ENCODE results near the gene MMRN2.
"Not testable (repeated sequence)": the region's sequence is repeated elsewhere in the genome, so short reads cannot be mapped to it uniquely, and the experiment has no call there.

MMRN2 gene

DNA sequence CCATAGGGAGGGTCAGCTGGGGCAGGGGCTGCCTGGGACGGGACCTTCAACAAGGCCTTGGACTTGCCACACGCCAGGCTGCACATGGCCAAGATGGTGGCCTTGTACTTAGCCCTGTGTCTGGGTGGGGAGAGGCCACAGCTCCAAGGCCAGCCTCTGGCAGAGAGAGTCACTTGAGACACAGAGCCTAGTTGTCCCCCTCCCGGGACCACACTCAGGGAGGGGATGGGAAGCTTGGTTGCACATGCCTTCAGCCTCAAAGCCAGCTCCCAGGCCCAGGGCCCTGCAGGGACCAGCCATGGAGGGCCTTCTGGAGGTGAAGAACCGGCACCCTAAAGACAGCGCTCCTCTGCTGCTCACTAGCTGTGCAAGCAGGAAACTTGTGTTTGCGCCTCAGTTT, 16.7 kb downstream of the MMRN2 start:
- no peak for DNase-seq

DNA sequence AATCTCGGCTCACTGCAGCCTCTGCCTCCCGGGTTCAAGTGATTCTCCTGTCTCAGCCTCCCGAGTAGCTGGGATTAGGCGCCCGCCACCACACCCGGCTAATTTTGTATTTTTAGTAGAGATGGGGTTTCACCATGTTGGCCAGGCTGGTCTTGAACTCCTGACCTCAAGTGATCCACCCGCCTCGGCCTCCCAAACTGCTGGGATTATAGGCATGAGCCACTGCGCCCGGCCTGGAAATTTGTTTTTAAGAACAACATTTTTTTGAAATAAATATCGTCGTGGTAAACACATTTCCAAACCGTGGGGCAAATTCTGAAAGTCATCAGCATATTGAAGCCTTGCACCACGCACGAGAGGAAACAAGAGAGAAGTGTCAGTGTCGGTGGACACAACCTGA, 17.3 kb downstream of the MMRN2 start:
- not testable (repeated sequence) for DNase-seq

GRCh38 chr10:86938260-86938659, 19.2 kb downstream of the MMRN2 start:
- no peak for DNase-seq

GRCh38 chr10:86937502-86938154, 19.8 kb downstream of the MMRN2 start:
- DNase-seq, result no peak

DNA sequence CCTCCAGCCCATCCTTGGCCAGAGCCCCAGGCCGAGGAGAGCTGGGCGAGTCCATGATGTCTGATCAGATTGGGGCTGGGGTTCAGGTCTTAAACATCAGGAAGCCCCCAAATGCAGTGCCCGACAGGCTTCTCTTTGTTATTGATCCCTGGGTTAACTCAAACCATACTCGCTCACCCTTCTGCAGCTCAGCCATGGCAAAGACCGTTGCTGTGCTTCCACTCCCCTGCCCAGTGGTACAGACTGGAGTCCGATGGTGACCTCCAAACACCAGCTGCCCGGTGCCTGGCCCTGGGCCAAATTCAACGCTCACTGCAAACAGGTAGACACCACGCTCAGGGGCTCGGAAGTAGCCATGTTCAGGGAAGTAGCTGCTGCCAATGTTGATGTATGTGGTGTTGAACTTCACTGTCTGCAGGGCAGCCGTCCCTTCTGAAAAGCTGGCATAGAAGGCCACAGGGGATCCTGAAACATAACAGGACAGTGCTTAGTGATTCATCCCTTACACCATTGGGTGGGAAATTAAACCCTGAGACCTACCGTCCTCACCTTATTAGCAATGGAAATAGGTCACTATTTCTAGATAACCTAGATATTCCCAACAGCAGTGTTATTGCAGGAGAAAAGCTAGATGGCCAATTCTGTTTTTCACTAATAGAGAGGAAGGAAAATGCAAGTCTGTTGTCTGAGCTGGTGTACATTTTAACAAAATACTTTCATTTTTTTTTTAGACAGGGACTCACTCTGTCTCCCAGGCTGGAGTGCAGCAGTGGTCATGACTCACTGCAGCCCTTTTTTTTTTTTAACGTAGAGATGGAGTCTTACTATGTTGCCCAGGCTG, 20.5 kb downstream of the MMRN2 start:
- no peak for DNase-seq

DNA sequence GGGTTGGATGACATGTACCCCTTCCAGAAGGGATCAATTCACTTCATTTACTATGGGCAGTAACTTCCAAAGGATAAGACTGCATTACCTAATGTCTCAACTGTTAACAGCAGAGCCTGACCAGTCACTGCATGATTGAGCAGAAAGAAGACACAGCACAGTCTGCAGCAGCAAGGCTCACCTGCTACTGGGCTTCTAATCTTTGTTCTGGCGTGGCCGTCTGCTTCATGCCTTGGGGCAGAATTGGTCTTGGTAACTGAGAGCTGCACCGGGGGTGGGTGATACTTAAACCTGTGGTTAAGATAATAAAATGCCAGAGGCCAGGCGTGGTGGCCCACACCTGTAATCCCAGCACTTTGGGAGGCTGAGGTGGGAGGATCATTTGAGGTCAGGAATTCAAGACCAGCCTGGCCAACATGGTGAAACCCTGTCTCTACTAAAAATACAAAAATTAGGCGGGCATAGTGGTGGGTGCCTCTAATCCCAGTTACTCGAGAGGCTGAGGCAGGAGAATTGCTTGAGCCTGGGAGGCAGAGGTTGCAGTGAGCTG, 23.2 kb downstream of the MMRN2 start:
- DNase-seq, result not testable (repeated sequence)

DNA sequence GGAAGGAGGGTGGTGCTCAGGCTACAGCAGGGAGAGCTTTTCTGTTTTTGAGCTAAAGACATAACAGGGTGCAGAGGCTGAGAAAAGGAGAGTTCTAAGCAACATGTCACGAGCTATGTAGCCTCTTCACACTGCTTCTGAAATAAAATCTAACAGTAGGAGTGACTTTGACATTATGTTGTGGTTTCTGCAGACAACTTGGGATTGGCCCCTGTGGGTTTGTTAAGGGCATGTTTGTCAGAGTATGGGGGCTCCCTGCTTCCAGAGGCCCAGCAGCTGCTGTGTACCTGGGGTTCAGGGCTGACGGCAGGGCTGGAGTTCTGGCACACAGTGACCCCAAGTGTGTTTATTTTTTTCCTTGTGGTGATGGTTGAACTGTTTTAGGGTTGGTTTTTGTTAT, 24.7 kb downstream of the MMRN2 start:
- DNase-seq, result no peak

DNA sequence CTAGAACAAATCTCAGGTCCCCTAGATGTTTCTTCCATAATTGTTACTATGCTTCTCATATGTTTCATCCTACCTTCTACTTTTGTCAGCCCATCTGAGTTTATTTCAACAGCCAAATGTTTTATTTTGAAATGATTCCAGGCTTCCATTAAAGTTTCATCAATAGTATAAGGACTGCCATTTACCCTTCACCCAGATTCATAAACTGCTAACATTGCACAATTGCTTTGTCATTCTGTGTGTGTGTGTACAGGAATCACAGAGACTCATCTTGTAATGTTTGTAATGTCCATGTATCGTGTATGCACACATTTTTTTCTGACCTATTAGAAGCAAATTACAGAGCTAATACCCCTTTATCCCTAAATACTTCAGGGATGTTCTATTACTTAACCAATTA, 25.5 kb downstream of the MMRN2 start:
- DNase-seq, result no peak

- no peak for DNase-seq
Observed at GRCh38 chr10:86929468-86930380, 27.7 kb downstream of the MMRN2 start.

DNA sequence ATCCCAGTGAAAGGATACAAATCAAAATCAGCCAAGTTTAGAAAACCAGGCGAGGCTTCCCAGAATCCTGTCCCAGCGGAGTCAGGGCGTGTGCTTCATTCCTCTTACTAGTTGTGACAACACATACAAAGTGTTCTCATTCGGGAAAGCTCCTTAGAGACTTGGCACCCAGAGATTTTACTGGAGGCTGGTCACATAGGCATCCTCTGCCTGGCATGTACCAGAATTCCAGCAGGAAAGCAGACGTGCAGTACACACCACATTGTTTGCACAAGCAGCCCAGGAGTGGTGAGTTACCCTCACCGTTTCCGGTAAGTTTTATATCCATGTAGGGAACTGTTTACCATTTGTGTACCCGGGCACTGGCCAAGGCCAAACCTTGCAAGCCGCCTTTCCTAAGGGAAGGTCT, 34.9 kb downstream of the MMRN2 start:
- no peak for DNase-seq

GRCh38 chr10:86918022-86918471, 39.4 kb downstream of the MMRN2 start:
- DNase-seq, result no peak

GRCh38 chr10:86914734-86915133, 42.7 kb downstream of the MMRN2 start:
- no peak for DNase-seq

- DNase-seq, result no peak
Observed at GRCh38 chr10:86905429-86905828, 52.0 kb downstream of the MMRN2 start.

- no peak for DNase-seq
Observed at GRCh38 chr10:86904600-86904999, 52.8 kb downstream of the MMRN2 start.

DNA sequence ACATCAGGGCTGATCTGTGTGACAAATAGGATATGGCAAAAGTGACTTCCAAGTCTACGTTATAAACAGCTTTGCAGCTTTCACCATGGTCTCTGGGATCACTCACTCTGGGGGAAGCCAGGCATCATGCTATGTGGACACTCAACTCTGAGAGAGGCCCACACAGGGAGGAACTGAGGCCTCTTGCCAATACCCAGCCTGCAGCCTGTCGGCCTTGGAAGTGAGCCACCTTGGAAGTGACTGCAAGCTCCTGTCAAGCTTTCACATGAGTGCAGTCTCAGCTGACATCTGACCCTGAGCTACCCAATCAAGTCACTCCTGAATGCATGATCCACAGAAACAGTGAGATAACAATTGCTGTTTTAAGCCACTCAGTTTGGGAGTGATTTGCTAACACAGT, 56.5 kb downstream of the MMRN2 start:
- DNase-seq, result peak; percentile 51

DNA sequence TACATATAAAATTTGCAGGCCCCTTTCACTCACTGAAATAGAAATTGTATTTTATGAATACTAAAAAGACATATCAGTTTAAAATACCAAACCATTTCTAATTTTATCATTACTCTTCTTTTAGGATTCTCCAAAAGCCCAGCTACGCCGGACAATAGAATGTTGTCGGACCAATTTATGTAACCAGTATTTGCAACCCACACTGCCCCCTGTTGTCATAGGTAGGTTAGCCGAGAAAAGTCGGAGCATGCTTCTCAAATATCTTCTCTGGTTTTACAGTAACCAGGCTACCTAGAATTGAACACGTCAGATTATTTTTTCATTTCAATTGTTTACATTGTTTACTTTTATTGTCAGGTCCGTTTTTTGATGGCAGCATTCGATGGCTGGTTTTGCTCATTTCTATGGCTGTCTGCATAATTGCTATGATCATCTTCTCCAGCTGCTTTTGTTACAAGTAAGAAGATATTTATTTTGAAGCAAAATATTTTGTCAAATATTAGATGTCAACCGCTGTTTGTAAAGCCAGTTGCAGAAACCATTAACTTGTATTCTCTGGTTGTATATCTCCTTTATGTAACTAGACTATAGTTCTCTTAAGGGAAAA, 57.6 kb downstream of the MMRN2 start:
- peak; percentile 65 for DNase-seq

- DNase-seq, result no peak
Observed at GRCh38 chr10:86899132-86899531, 58.3 kb downstream of the MMRN2 start.

GRCh38 chr10:86898511-86898910, 58.9 kb downstream of the MMRN2 start:
- DNase-seq, result no peak

DNA sequence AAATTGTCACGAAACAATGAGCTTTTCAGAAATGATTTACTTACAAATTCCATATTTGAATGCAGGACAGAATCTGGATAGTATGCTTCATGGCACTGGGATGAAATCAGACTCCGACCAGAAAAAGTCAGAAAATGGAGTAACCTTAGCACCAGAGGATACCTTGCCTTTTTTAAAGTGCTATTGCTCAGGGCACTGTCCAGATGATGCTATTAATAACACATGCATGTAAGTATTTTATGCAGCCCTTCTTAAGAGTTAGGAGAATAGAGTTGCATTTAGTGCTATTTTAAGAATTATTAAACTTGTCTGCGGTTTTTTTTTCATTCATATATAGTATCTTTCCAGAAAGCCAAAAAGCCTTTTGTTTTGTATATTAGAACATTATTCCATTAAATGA, 67.4 kb downstream of the MMRN2 start:
- DNase-seq, result no peak

DNA sequence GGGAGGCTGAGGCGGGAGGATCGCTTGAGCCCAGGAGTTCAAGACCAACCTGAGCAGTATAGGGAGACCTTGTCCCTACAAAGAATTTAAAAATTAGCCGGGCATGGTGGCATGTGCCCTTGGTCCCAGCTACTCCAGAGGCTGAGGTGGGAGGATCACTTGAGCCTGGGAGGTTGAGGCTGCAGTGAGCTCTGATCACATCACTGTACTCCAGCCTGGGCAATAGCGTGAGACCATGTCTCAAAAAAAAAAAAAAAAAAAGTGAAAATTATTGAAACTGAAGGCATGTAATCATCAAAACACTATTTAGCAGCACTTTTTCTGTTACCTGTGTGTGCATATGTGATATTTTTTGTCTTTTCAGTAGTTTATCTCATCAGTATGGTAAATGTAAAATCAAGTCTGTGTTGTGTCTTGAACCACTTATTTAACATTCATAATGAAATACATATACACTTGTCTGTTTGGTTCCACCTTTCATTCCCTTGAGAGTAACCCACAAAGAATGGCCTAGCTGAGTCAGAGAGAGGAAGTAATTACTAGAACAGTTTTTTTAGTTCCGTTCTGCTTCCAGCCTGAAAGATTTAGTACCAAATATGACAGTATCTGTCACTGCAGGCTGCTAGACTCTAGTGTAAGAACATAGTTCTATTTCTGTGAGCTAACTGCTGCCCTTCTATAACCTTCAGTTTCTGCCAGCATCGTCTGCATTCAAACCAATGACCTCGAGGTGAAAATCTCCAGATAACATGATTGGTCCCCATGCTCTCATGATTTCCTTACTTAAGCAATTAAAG, 68.6 kb downstream of the MMRN2 start:
- no peak for DNase-seq

Measured in right forelimb (tissue), 1 donor.